ENCODE measurements around the gene OTC.

The OTC gene

GRCh38 chrX:38426785-38427184 is 74.4 kb downstream of the OTC start:
- Histone ChIP-seq H3K9me3 (ENCODE audit: low read length) (no peaks in the 10 kb centered on the region), H3K27ac (ENCODE audit: low read depth, low read length, poor library complexity, severe bottlenecking) (no peak overlapping the region), H3K4me3 (ENCODE audit: low read depth, low read length, poor library complexity, severe bottlenecking) (no peak overlapping the region), H3K4me2 (ENCODE audit: low read length) (no peak overlapping the region), H2AFZ (ENCODE audit: low read length) (no peak overlapping the region), H3K79me2 (ENCODE audit: insufficient read depth, low read length) (no peaks in the 10 kb centered on the region), H3K4me1 (ENCODE audit: insufficient read depth, low read length, severe bottlenecking) (no peaks in the 10 kb centered on the region), H3K27me3 (ENCODE audit: insufficient read depth, low read length) (no peaks in the 10 kb centered on the region), H3K36me3 (ENCODE audit: insufficient read depth, low read length) (no peaks in the 10 kb centered on the region), H3K9me2 (ENCODE audit: low read depth, low read length) (no peaks in the 10 kb centered on the region), H3F3A (ENCODE audit: insufficient read depth, low read length) (no peaks in the 10 kb centered on the region), H4K20me1 (ENCODE audit: insufficient read depth, low read length) (no peaks in the 10 kb centered on the region), H3K9ac (ENCODE audit: low read length) (no peak overlapping the region)
- TF ChIP-seq EZH2 (IDR thresholded peaks at IDR 0.05; ENCODE audit: borderline replicate concordance, low read length) (no peak), CTCF (IDR thresholded peaks at IDR 0.05; ENCODE audit: low read length) (no peak)

GRCh38 chrX:38431525-38431924 is 79.1 kb downstream of the OTC start:
- no peaks in the 10 kb centered on the region for H3K79me2 ChIP-seq (ENCODE audit: insufficient read depth, low read length)
- H3K4me2 ChIP-seq (ENCODE audit: low read length) = no peak overlapping the region
- no peaks in the 10 kb centered on the region for H3F3A ChIP-seq (ENCODE audit: insufficient read depth, low read length)
- no peaks in the 10 kb centered on the region for H3K36me3 ChIP-seq (ENCODE audit: insufficient read depth, low read length)
- no peak for TF ChIP-seq CTCF (IDR thresholded peaks at IDR 0.05; ENCODE audit: low read length)
- H4K20me1 ChIP-seq (ENCODE audit: insufficient read depth, low read length) = no peaks in the 10 kb centered on the region
- no peaks in the 10 kb centered on the region for H3K9me3 ChIP-seq (ENCODE audit: low read length)
- no peaks in the 10 kb centered on the region for H3K27me3 ChIP-seq (ENCODE audit: insufficient read depth, low read length)
- no peak overlapping the region for H3K4me3 ChIP-seq (ENCODE audit: low read depth, low read length, poor library complexity, severe bottlenecking)
- no peaks in the 10 kb centered on the region for H3K9me2 ChIP-seq (ENCODE audit: low read depth, low read length)
- no peak overlapping the region for H3K27ac ChIP-seq (ENCODE audit: low read depth, low read length, poor library complexity, severe bottlenecking)
- H2AFZ ChIP-seq (ENCODE audit: low read length) = no peak overlapping the region
- H3K9ac ChIP-seq (ENCODE audit: low read length) = no peak overlapping the region
- H3K4me1 ChIP-seq (ENCODE audit: insufficient read depth, low read length, severe bottlenecking) = no peaks in the 10 kb centered on the region

GRCh38 chrX:38435130-38435529 is 82.7 kb downstream of the OTC start:
- no peaks in the 10 kb centered on the region for H3K4me1 ChIP-seq (ENCODE audit: insufficient read depth, low read length, severe bottlenecking)

More at GRCh38 chrX:38435130-38435529, 82.7 kb downstream of the OTC start:
- Histone ChIP-seq H3K4me3 (ENCODE audit: low read depth, low read length, poor library complexity, severe bottlenecking) (no peak overlapping the region), H2AFZ (ENCODE audit: low read length) (no peak overlapping the region), H3K27me3 (ENCODE audit: insufficient read depth, low read length) (no peaks in the 10 kb centered on the region), H3K4me2 (ENCODE audit: low read length) (no peak overlapping the region), H3K9me2 (ENCODE audit: low read depth, low read length) (no peaks in the 10 kb centered on the region), H3K27ac (ENCODE audit: low read depth, low read length, poor library complexity, severe bottlenecking) (no peak overlapping the region), H3K9me3 (ENCODE audit: low read length) (no peaks in the 10 kb centered on the region), H3F3A (ENCODE audit: insufficient read depth, low read length) (no peaks in the 10 kb centered on the region), H3K79me2 (ENCODE audit: insufficient read depth, low read length) (no peaks in the 10 kb centered on the region), H4K20me1 (ENCODE audit: insufficient read depth, low read length) (no peaks in the 10 kb centered on the region), H3K36me3 (ENCODE audit: insufficient read depth, low read length) (no peaks in the 10 kb centered on the region), H3K9ac (ENCODE audit: low read length) (no peak overlapping the region)
- TF ChIP-seq CTCF (IDR thresholded peaks at IDR 0.05; ENCODE audit: low read length) (no peak), EZH2 (IDR thresholded peaks at IDR 0.05; ENCODE audit: borderline replicate concordance, low read length) (no peak)
